ENCODE measurements around the gene VPS29.

Gene VPS29

GRCh38 chr12:110444455-110444854 lies 57.5 kb downstream of the VPS29 start:
- H3K4me1 Mint-ChIP-seq (ENCODE audit: low read depth), result peaks cover 28% of the 10 kb centered on the region
- no peaks in the 10 kb centered on the region for H3K27me3 Mint-ChIP-seq (ENCODE audit: low read depth)
- peaks cover 36% of the 10 kb centered on the region for H3K36me3 Mint-ChIP-seq (ENCODE audit: low read depth)
- H3K27ac Mint-ChIP-seq, result no peak overlapping the region
- H3K9me3 Mint-ChIP-seq, result no peaks in the 10 kb centered on the region
- no peak overlapping the region for H3K4me3 Mint-ChIP-seq
